HG03175 (cell line): ENCODE results near the gene SUMO3.

Source experiments
- ATAC-seq: cut with Tn5 transposase; IDR thresholded peaks from one replicate; pipeline ENCODE4 v1.9.1; 2021; ENCODE audit warnings: mild to moderate bottlenecking, moderate library complexity; ENCODE audit not compliant: unreplicated experiment

The SUMO3 gene

GRCh38 chr21:44762221-44763049, 55.4 kb downstream of the SUMO3 start:
- ATAC-seq, result no peak

- no peak for ATAC-seq
Observed at GRCh38 chr21:44761747-44762208, 56.1 kb downstream of the SUMO3 start.

- no peak for ATAC-seq
Observed at GRCh38 chr21:44761011-44761729, 56.7 kb downstream of the SUMO3 start.

GRCh38 chr21:44760376-44760775, 57.5 kb downstream of the SUMO3 start:
- ATAC-seq, result no peak

GRCh38 chr21:44759628-44760285, 58.1 kb downstream of the SUMO3 start:
- no peak for ATAC-seq

- ATAC-seq, result no peak
Observed at GRCh38 chr21:44758781-44759627, 58.9 kb downstream of the SUMO3 start.

- ATAC-seq, result no peak
Observed at GRCh38 chr21:44758141-44758561, 59.7 kb downstream of the SUMO3 start.

- no peak for ATAC-seq
Observed at GRCh38 chr21:44757731-44758130, 60.1 kb downstream of the SUMO3 start.

- ATAC-seq, result no peak
Observed at GRCh38 chr21:44756423-44757185, 61.3 kb downstream of the SUMO3 start.
